Lung (tissue), 12 donors: ENCODE results near the gene KNCN. TPM values are rescaled to one million over a fixed set of nuclear protein-coding genes. Genes with fewer than 3 reads are reported as not detected.

ENCODE experiments used
- ATAC-seq: fragments of 200-7000 bp; cut with Tn5 transposase; one replicate; pipeline ENCODE4 v1.9.1; 2020; ENCODE audit warnings: moderate number of reproducible peaks; ENCODE audit not compliant: insufficient read depth, low FRiP score
- DNase-seq, 3 donors: peaks; one replicate each; pipeline ENCODE4 v3.0.0-alpha.2; 2013 to 2017
- H3K27ac ChIP-seq, 2 donors: one replicate each; pipeline ENCODE4 v1.5.1; 2013; ENCODE audit warnings: mild to moderate bottlenecking in 2 of 2, moderate library complexity in 2 of 2, control low read depth in 1 of 2, inconsistent platforms in 1 of 2, low read depth in 1 of 2, low read length in 1 of 2
- H3K27me3 ChIP-seq, 3 donors: one replicate each; pipeline ENCODE4 v1.5.1; 2013; ENCODE audit warnings: low read length in 2 of 3; ENCODE audit not compliant: control insufficient read depth in 3 of 3, insufficient read depth in 3 of 3
- H3K36me3 ChIP-seq, 4 donors: one replicate each; pipeline ENCODE4 v1.5.1; 2013; ENCODE audit warnings: low read length in 4 of 4, mild to moderate bottlenecking in 1 of 4, moderate library complexity in 1 of 4; ENCODE audit not compliant: control insufficient read depth in 4 of 4, insufficient read depth in 4 of 4
- H3K4me1 ChIP-seq, 5 donors: one replicate each; pipeline ENCODE4 v1.5.1; 2013; ENCODE audit warnings: low read length in 5 of 5, mild to moderate bottlenecking in 2 of 5, moderate library complexity in 1 of 5; ENCODE audit not compliant: control insufficient read depth in 5 of 5, insufficient read depth in 5 of 5
- H3K4me3 ChIP-seq: one replicate; pipeline ENCODE4 v1.5.1; 2013; ENCODE audit warnings: mild to moderate bottlenecking, control low read depth, moderate library complexity
- H3K9ac ChIP-seq, 2 donors: one replicate each; pipeline ENCODE4 v1.5.1; 2013; ENCODE audit warnings: low read length in 2 of 2, control low read depth in 1 of 2; ENCODE audit not compliant: insufficient read depth in 1 of 2
- H3K9me3 ChIP-seq, 4 donors: one replicate each; pipeline ENCODE4 v1.5.1; 2013; ENCODE audit warnings: low read length in 3 of 4, mild to moderate bottlenecking in 1 of 4, moderate library complexity in 1 of 4; ENCODE audit not compliant: control insufficient read depth in 4 of 4, insufficient read depth in 3 of 4
- CTCF ChIP-seq: IDR thresholded peaks from 2 replicates; pipeline ENCODE4 v1.5.1; 2012; ENCODE audit warnings: mild to moderate bottlenecking; ENCODE audit errors: control extremely low read depth, extremely low read depth
- WGBS, 2 donors: extraction: QIAGEN DNeasy Blood & Tissue Kit; methylation state at CpG; one replicate each; pipeline ENCODE4 v1.1.7; 2013; 5-methylcytosine and 5-hydroxymethylcytosine counted together
- polyA plus RNA-seq, 2 donors: library from polyadenylated mRNA; stranded (reverse); fragments of 200-250 nt; gene quantifications; one replicate each; pipeline ENCODE4 v1.2.1, GENCODE V29; 2013
- total RNA-seq, 2 donors: library from RNA; depleted of rRNA in 1 of 2; stranded (reverse); fragments of >200 nt in 1 of 2; gene quantifications; one replicate each; pipeline ENCODE4 v1.2.1, GENCODE V29; 2014 to 2021
- donor health status: control.
- donor health status: control.
- donor health status: Bipolar disorder and iron deficiency.
- donor health status: healthy.
- donor health status: DM: yes; HTN: yes; CAD: no.

Gene KNCN
- total and polyA plus RNA-seq, 4 donors, result 0.01 to 0.09 TPM; not detected in 2

GRCh38 chr1:46536527-46536926, 14.9 kb downstream of the KNCN start:
- 95 to 100% methylated on average over 1 of the region's 1 CpG for WGBS, 2 donors
- DNase-seq (no peak), ATAC-seq (no peak)
- H3K27me3 ChIP-seq, result peaks cover 0 to 18% (median 15%) of the 10 kb centered on the region in 3 donors
- TF ChIP-seq CTCF, result no peak
- no peak overlapping the region for H3K9ac ChIP-seq
- H3K9me3 ChIP-seq, result no peaks in the 10 kb centered on the region
- no peaks in the 10 kb centered on the region for H3K36me3 ChIP-seq
- H3K4me3 ChIP-seq, result no peak overlapping the region
- no peak overlapping the region for H3K27ac ChIP-seq
- peaks cover 0 to 4% (median 0%) of the 10 kb centered on the region in 5 donors for H3K4me1 ChIP-seq

GRCh38 chr1:46535063-46535462, 16.4 kb downstream of the KNCN start:
- Histone ChIP-seq H3K4me3 (no peak overlapping the region), H3K4me1 (peaks cover 0 to 4% (median 0%) of the 10 kb centered on the region in 5 donors), H3K27ac (no peak overlapping the region), H3K36me3 (no peaks in the 10 kb centered on the region), H3K27me3 (peaks cover 0 to 22% (median 15%) of the 10 kb centered on the region in 3 donors), H3K9ac (no peak overlapping the region), H3K9me3 (no peaks in the 10 kb centered on the region)
- no peak for TF ChIP-seq CTCF
- 45 to 52% methylated on average over 2 of the region's 2 CpGs for WGBS, 2 donors
- DNase-seq (no peak), ATAC-seq (no peak)

GRCh38 chr1:46533179-46533864, 18.1 kb downstream of the KNCN start:
- no peak overlapping the region for H3K4me3 ChIP-seq
- no peak overlapping the region for H3K27ac ChIP-seq
- peaks cover 0 to 29% (median 21%) of the 10 kb centered on the region in 3 donors for H3K27me3 ChIP-seq
- no peaks in the 10 kb centered on the region for H3K36me3 ChIP-seq
- no peaks in the 10 kb centered on the region for H3K9me3 ChIP-seq
- H3K4me1 ChIP-seq, result peaks cover 0 to 4% (median 0%) of the 10 kb centered on the region in 5 donors
- no peak for TF ChIP-seq CTCF
- 5 to 7% methylated on average over 51 to 71 of the region's 71 CpGs for WGBS, 2 donors
- DNase-seq (peak; percentile 29 to 68 (median 64)), ATAC-seq (peak; percentile 28)
- H3K9ac ChIP-seq, result no peak overlapping the region
